HFFc6 (cell line): ENCODE results near the gene NANOS2. TPM values are rescaled to one million over a fixed set of nuclear protein-coding genes. Genes with fewer than 3 reads are reported as not detected.
A peak's percentile ranks its signal among the peaks of the same experiment; 100 is the strongest.

Experiments used
- DNase-seq: peaks from one replicate; pipeline ENCODE4 v3.0.0-alpha.2; 2018
- H3K27ac Mint-ChIP-seq: 2 replicates; pipeline ENCODE4 v1.8.0; 2020; ENCODE audit warnings: mild to moderate bottlenecking, mixed read lengths
- H3K27me3 Mint-ChIP-seq: 2 replicates; pipeline ENCODE4 v1.8.0; 2021; ENCODE audit warnings: mild to moderate bottlenecking, moderate library complexity, mixed read lengths; ENCODE audit not compliant: insufficient read depth
- H3K36me3 Mint-ChIP-seq: 2 replicates; pipeline ENCODE4 v1.8.0; 2021; ENCODE audit warnings: low read depth, mixed read lengths
- H3K4me1 Mint-ChIP-seq: 2 replicates; pipeline ENCODE4 v1.8.0; 2020; ENCODE audit warnings: low read depth, mixed read lengths
- H3K4me3 Mint-ChIP-seq: 2 replicates; pipeline ENCODE4 v1.8.0; 2020; ENCODE audit warnings: mild to moderate bottlenecking, moderate library complexity, mixed read lengths
- H3K9me3 Mint-ChIP-seq: 2 replicates; pipeline ENCODE4 v1.8.0; 2020; ENCODE audit warnings: mild to moderate bottlenecking, mixed read lengths
- total RNA-seq, 6 experiments: library from RNA; stranded (reverse); fragmentation: NEBNext Ultra II Directional; extraction: Animal tissue kit (Norgen Biotek cat#: 25700); gene quantifications; 2 replicates in 1 of 6; 3 replicates in 5 of 6; pipeline ENCODE4 v1.2.3, GENCODE V29; 2021
- TF ChIP-seq, protein P1 (sequence below): fragments of 200-600 bp; sonication (generic); IDR thresholded peaks from 2 replicates; pipeline ENCODE4 v1.5.0; 2021; ENCODE audit warnings: antibody characterized with exemption, mild to moderate bottlenecking

NANOS2 gene
- total RNA-seq, 6 experiments from 2014 or later: not detected

- peaks cover 7% of the 10 kb centered on the region for H3K4me1 Mint-ChIP-seq
- H3K36me3 Mint-ChIP-seq: no peaks in the 10 kb centered on the region
- H3K27ac Mint-ChIP-seq: peak overlapping the region; percentile 57; the same call in 1 of the 2 replicates
- no peaks in the 10 kb centered on the region; the same call in 1 of the 2 replicates for H3K27me3 Mint-ChIP-seq
- no peaks in the 10 kb centered on the region for H3K9me3 Mint-ChIP-seq
- H3K4me3 Mint-ChIP-seq: no peak overlapping the region
- no peak for DNase-seq
- TF ChIP-seq, protein P1, sequence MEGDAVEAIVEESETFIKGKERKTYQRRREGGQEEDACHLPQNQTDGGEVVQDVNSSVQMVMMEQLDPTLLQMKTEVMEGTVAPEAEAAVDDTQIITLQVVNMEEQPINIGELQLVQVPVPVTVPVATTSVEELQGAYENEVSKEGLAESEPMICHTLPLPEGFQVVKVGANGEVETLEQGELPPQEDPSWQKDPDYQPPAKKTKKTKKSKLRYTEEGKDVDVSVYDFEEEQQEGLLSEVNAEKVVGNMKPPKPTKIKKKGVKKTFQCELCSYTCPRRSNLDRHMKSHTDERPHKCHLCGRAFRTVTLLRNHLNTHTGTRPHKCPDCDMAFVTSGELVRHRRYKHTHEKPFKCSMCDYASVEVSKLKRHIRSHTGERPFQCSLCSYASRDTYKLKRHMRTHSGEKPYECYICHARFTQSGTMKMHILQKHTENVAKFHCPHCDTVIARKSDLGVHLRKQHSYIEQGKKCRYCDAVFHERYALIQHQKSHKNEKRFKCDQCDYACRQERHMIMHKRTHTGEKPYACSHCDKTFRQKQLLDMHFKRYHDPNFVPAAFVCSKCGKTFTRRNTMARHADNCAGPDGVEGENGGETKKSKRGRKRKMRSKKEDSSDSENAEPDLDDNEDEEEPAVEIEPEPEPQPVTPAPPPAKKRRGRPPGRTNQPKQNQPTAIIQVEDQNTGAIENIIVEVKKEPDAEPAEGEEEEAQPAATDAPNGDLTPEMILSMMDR: no peak
Measured at GRCh38 chr19:45889210-45889885, 25.2 kb downstream of the NANOS2 start.

GRCh38 chr19:45887200-45887710 lies 27.3 kb downstream of the NANOS2 start:
- Mint-ChIP-seq H3K4me3 (peak overlapping the region; percentile 97), H3K36me3 (0 out of 2 replicates have a peak, but pooled peaks cover 5% of the 10 kb centered on the region), H3K9me3 (no peaks in the 10 kb centered on the region), H3K27ac (peak overlapping the region; percentile 98), H3K4me1 (peaks cover 14% of the 10 kb centered on the region), H3K27me3 (no peaks in the 10 kb centered on the region; the same call in 1 of the 2 replicates)
- no peak for DNase-seq
- TF ChIP-seq, protein P1: no peak

DNA sequence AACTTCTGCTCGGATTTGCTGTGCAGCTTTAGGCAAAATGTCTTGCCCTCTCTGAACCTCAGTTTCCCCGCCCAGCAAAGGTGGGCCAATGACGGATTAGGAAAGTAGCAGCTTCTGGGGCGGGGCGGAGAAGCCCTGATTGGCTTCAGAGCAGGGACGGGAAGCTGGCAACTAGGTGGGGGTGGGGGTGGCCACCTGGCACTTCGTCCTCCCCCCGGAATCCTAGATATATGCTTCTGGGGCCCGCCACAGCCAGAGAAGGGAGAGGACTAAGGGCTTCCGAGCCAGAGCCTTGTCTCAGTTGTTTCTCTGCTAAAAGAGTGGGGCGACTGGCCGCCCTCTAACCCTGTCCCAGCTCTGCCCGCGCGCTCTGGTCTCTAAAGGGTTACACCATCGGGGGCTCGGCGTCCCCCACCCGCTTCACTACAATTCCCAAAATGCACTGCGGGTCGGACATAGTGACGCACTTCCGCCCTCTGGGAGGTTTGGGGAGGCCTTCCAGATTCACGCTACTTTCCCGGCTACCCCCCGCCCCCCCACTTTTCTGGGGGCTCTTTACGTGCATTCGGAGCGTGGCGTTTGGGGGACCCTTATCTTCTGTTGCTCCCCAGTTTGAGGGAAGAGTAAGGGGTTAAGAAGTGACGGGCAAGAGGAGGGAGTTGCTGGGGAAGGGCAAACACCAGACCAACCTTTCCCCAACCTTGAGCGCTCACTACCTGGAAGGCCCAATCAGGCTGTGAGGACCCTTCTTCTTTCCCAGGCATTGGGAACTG lies 28.0 kb downstream of the NANOS2 start:
- no peaks in the 10 kb centered on the region for H3K9me3 Mint-ChIP-seq
- peak; percentile 88 for DNase-seq
- no peaks in the 10 kb centered on the region; the same call in 1 of the 2 replicates for H3K27me3 Mint-ChIP-seq
- peaks cover 14% of the 10 kb centered on the region for H3K4me1 Mint-ChIP-seq
- TF ChIP-seq, protein P1: no peak
- H3K36me3 Mint-ChIP-seq: 0 out of 2 replicates have a peak, but pooled peaks cover 5% of the 10 kb centered on the region
- peak overlapping the region; percentile 98 for H3K27ac Mint-ChIP-seq
- H3K4me3 Mint-ChIP-seq: peak overlapping the region; percentile 97

- H3K9me3 Mint-ChIP-seq: no peaks in the 10 kb centered on the region
- peak within 1 kb of the TSS; percentile 97 for H3K4me3 Mint-ChIP-seq
- H3K27ac Mint-ChIP-seq: peak within 1 kb of the TSS; percentile 98
- H3K27me3 Mint-ChIP-seq: peaks cover 3% of the 10 kb centered on the region; the same call in 1 of the 2 replicates
- TF ChIP-seq, protein P1: peak; percentile 11
- H3K36me3 Mint-ChIP-seq: 0 out of 2 replicates have a peak, but pooled peaks cover 5% of the 10 kb centered on the region
- DNase-seq: peak; percentile 91
- H3K4me1 Mint-ChIP-seq: peaks cover 14% of the 10 kb centered on the region
Measured at GRCh38 chr19:45885556-45886426, 28.8 kb downstream of the NANOS2 start, which contains the start of gene IRF2BP1. IRF2BP1 (minus strand) TSS chr19:45886141; CDS start chr19:45885774, 367 bp downstream.
